SK-N-SH treated with all-trans-retinoic acid at 6 μM for 48 hours (cell line): ENCODE data around the gene CTIF.

Experiments
- ATAC-seq: fragments of 200-7000 bp; cut with Tn5 transposase; 3 replicates; pipeline ENCODE4 v1.9.1; 2020; ENCODE audit warnings: mild to moderate bottlenecking, moderate library complexity
- ARNTL ChIP-seq: fragments of 450-650 bp; formaldehyde crosslinking; IDR thresholded peaks from 2 replicates; pipeline ENCODE4 v1.5.0; 2020; ENCODE audit warnings: low read depth, mild to moderate bottlenecking, moderate library complexity, borderline replicate concordance
- BACH2 ChIP-seq: fragments of 250-450 bp; sonication (Bioruptor Pico); IDR thresholded peaks from 2 replicates; pipeline ENCODE4 v1.9.0; 2021; ENCODE audit warnings: mild to moderate bottlenecking, borderline replicate concordance
- CSRNP3 ChIP-seq: fragments of 250-450 bp; sonication (Bioruptor Pico); IDR thresholded peaks from 2 replicates; pipeline ENCODE4 v1.5.1; 2021; ENCODE audit warnings: mild to moderate bottlenecking, moderate library complexity
- ESRRG ChIP-seq: fragments of 250-450 bp; sonication (Bioruptor Pico); IDR thresholded peaks from 2 replicates; pipeline ENCODE4 v1.6.1; 2021; ENCODE audit warnings: mild to moderate bottlenecking
- GLIS3 ChIP-seq: fragments of 250-450 bp; sonication (Bioruptor Pico); IDR thresholded peaks from 2 replicates; pipeline ENCODE4 v1.5.0; 2020; ENCODE audit warnings: mild to moderate bottlenecking, moderate library complexity
- ISL1 ChIP-seq: fragments of 250-450 bp; sonication (Bioruptor Pico); IDR thresholded peaks from 2 replicates; pipeline ENCODE4 v2.1.2; 2022; ENCODE audit warnings: mild to moderate bottlenecking, moderate library complexity
- OSR1 ChIP-seq: fragments of 250-450 bp; sonication (Bioruptor Pico); IDR thresholded peaks from 2 replicates; pipeline ENCODE4 v1.8.0; 2022; ENCODE audit warnings: moderate library complexity, mild to moderate bottlenecking, inconsistent platforms
- PATZ1 ChIP-seq: fragments of 250-450 bp; sonication (Bioruptor Pico); IDR thresholded peaks from 2 replicates; pipeline ENCODE4 v1.8.0; 2020; ENCODE audit warnings: mild to moderate bottlenecking, moderate library complexity, borderline replicate concordance
- RARB ChIP-seq: fragments of 250-450 bp; sonication (Bioruptor Pico); IDR thresholded peaks from 2 replicates; pipeline ENCODE4 v1.8.0; 2021; ENCODE audit warnings: mild to moderate bottlenecking, moderate library complexity
- SNAI2 ChIP-seq: fragments of 250-450 bp; sonication (Bioruptor Pico); IDR thresholded peaks from 2 replicates; pipeline ENCODE4 v1.5.0; 2020; ENCODE audit warnings: mild to moderate bottlenecking, moderate library complexity
- TOX ChIP-seq: fragments of 250-450 bp; sonication (Bioruptor Pico); IDR thresholded peaks from 2 replicates; pipeline ENCODE4 v1.8.0; 2021; ENCODE audit warnings: mild to moderate bottlenecking, moderate library complexity, borderline replicate concordance
- ZC3H10 ChIP-seq: fragments of 250-450 bp; sonication (Bioruptor Pico); IDR thresholded peaks from 2 replicates; pipeline ENCODE4 v1.5.1; 2021; ENCODE audit warnings: mild to moderate bottlenecking, moderate library complexity
- ZFP3 ChIP-seq: fragments of 250-450 bp; sonication (Bioruptor Pico); IDR thresholded peaks from 2 replicates; pipeline ENCODE4 v1.5.0; 2020; ENCODE audit warnings: mild to moderate bottlenecking, moderate library complexity
- ZNF565 ChIP-seq: fragments of 450-650 bp; formaldehyde crosslinking; conservative IDR thresholded peaks from 2 replicates; pipeline ENCODE4 v1.5.0; 2020; ENCODE audit warnings: low read depth, mild to moderate bottlenecking, moderate library complexity
- ZNF70 ChIP-seq: fragments of 450-650 bp; formaldehyde crosslinking; IDR thresholded peaks from 2 replicates; pipeline ENCODE4 v1.5.0; 2020; ENCODE audit warnings: mild to moderate bottlenecking, moderate library complexity
- ZNF8 ChIP-seq: fragments of 450-650 bp; formaldehyde crosslinking; IDR thresholded peaks from 2 replicates; pipeline ENCODE4 v1.5.0; 2020; ENCODE audit warnings: mild to moderate bottlenecking, moderate library complexity
- TF ChIP-seq, protein P1 (sequence below): fragments of 250-450 bp; sonication (Bioruptor Pico); IDR thresholded peaks from 2 replicates; pipeline ENCODE4 v1.8.0; 2021; ENCODE audit warnings: low read depth, mild to moderate bottlenecking, moderate library complexity, borderline replicate concordance
- TF ChIP-seq, protein P2 (sequence below): fragments of 250-450 bp; sonication (Bioruptor Pico); IDR thresholded peaks from 2 replicates; pipeline ENCODE4 v1.5.1; 2020; ENCODE audit warnings: low read depth, mild to moderate bottlenecking, moderate library complexity
- TF ChIP-seq, protein P3 (sequence below): fragments of 250-450 bp; sonication (Bioruptor Pico); IDR thresholded peaks from 2 replicates; pipeline ENCODE4 v1.5.0; 2020; ENCODE audit warnings: mild to moderate bottlenecking, moderate library complexity

CTIF gene

GRCh38 chr18:48880931-48881330 lies 342.1 kb downstream of the CTIF start:
- ATAC-seq = no peak
- TF ChIP-seq ZNF70 (CRISPR knock-in tag) = no peak
- no peak for TF ChIP-seq TOX
- TF ChIP-seq ZNF8 (CRISPR knock-in tag) = no peak
- no peak for TF ChIP-seq SNAI2 (CRISPR knock-in tag)
- TF ChIP-seq, protein P1, sequence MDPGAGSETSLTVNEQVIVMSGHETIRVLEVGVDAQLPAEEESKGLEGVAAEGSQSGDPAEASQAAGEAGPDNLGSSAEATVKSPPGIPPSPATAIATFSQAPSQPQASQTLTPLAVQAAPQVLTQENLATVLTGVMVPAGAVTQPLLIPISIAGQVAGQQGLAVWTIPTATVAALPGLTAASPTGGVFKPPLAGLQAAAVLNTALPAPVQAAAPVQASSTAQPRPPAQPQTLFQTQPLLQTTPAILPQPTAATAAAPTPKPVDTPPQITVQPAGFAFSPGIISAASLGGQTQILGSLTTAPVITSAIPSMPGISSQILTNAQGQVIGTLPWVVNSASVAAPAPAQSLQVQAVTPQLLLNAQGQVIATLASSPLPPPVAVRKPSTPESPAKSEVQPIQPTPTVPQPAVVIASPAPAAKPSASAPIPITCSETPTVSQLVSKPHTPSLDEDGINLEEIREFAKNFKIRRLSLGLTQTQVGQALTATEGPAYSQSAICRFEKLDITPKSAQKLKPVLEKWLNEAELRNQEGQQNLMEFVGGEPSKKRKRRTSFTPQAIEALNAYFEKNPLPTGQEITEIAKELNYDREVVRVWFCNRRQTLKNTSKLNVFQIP (CRISPR knock-in tag) = no peak
- no peak for TF ChIP-seq ZC3H10 (CRISPR knock-in tag)
- no peak for TF ChIP-seq ESRRG (CRISPR knock-in tag)
- TF ChIP-seq ARNTL (CRISPR knock-in tag) = no peak
- TF ChIP-seq, protein P2, sequence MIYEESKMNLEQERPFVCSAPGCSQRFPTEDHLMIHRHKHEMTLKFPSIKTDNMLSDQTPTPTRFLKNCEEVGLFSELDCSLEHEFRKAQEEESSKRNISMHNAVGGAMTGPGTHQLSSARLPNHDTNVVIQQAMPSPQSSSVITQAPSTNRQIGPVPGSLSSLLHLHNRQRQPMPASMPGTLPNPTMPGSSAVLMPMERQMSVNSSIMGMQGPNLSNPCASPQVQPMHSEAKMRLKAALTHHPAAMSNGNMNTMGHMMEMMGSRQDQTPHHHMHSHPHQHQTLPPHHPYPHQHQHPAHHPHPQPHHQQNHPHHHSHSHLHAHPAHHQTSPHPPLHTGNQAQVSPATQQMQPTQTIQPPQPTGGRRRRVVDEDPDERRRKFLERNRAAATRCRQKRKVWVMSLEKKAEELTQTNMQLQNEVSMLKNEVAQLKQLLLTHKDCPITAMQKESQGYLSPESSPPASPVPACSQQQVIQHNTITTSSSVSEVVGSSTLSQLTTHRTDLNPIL = no peak
- TF ChIP-seq, protein P3, sequence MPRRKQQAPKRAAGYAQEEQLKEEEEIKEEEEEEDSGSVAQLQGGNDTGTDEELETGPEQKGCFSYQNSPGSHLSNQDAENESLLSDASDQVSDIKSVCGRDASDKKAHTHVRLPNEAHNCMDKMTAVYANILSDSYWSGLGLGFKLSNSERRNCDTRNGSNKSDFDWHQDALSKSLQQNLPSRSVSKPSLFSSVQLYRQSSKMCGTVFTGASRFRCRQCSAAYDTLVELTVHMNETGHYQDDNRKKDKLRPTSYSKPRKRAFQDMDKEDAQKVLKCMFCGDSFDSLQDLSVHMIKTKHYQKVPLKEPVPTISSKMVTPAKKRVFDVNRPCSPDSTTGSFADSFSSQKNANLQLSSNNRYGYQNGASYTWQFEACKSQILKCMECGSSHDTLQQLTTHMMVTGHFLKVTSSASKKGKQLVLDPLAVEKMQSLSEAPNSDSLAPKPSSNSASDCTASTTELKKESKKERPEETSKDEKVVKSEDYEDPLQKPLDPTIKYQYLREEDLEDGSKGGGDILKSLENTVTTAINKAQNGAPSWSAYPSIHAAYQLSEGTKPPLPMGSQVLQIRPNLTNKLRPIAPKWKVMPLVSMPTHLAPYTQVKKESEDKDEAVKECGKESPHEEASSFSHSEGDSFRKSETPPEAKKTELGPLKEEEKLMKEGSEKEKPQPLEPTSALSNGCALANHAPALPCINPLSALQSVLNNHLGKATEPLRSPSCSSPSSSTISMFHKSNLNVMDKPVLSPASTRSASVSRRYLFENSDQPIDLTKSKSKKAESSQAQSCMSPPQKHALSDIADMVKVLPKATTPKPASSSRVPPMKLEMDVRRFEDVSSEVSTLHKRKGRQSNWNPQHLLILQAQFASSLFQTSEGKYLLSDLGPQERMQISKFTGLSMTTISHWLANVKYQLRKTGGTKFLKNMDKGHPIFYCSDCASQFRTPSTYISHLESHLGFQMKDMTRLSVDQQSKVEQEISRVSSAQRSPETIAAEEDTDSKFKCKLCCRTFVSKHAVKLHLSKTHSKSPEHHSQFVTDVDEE (CRISPR knock-in tag) = no peak
- TF ChIP-seq ZNF565 (CRISPR knock-in tag) = no peak
- no peak for TF ChIP-seq PATZ1 (CRISPR knock-in tag)
- no peak for TF ChIP-seq RARB (CRISPR knock-in tag)
- no peak for TF ChIP-seq CSRNP3 (CRISPR knock-in tag)
- no peak for TF ChIP-seq BACH2 (CRISPR knock-in tag)
- TF ChIP-seq OSR1 (CRISPR knock-in tag) = no peak

GRCh38 chr18:48882379-48882778 lies 343.5 kb downstream of the CTIF start:
- no peak for ATAC-seq
- TF ChIP-seq ISL1 (CRISPR knock-in tag) (no peak), ESRRG (CRISPR knock-in tag) (no peak), CSRNP3 (CRISPR knock-in tag) (no peak), PATZ1 (CRISPR knock-in tag) (no peak), OSR1 (CRISPR knock-in tag) (no peak), BACH2 (CRISPR knock-in tag) (no peak), TOX (no peak), ZFP3 (CRISPR knock-in tag) (no peak), ARNTL (CRISPR knock-in tag) (no peak), ZC3H10 (CRISPR knock-in tag) (no peak), GLIS3 (CRISPR knock-in tag) (no peak)
- TF ChIP-seq, protein P3 (CRISPR knock-in tag) = no peak
- TF ChIP-seq, protein P2 = no peak
- TF ChIP-seq, protein P1 (CRISPR knock-in tag) = no peak
